ENCODE results near the gene ZBTB37.

- TF ChIP-seq CTCF (conservative IDR thresholded peaks at IDR 0.05) (no peak), ZFX (IDR thresholded peaks at IDR 0.05) (no peak)
These were observed 15.1 kb upstream of the ZBTB37 start for GRCh38 chr1:173853074-173853473.

Measured in C4-2B (cell line).